SK-N-SH (cell line): Measurements from ENCODE around the gene TBC1D1. TPM values are rescaled to one million over a fixed set of nuclear protein-coding genes. Genes with fewer than 3 reads are reported as not detected.
A peak's percentile ranks its signal among the peaks of the same experiment; 100 is the strongest.
"Not testable (repeated sequence)": the region's sequence is repeated elsewhere in the genome, so short reads cannot be mapped to it uniquely, and the experiment has no call there.

ENCODE experiments used
- CTCF ChIA-PET: fragments of 300-600, 350-600 bp; formaldehyde crosslinking; extraction: SDS; loops from one replicate; lab custom pipeline; 2021; lab: Yijun Ruan, JAX
- POLR2A ChIA-PET: fragments of 350-600 bp; sonication (Branson Sonifier 250); formaldehyde crosslinking; extraction: SDS; loops from one replicate; lab custom pipeline; 2020; ENCODE audit warnings: antibody characterized with exemption, inconsistent platforms; lab: Yijun Ruan, JAX
- DNase-seq: peaks from one replicate; pipeline ENCODE4 v3.0.0; 2012
- H2AFZ ChIP-seq: fragments of 200-600 bp; sonication (generic); 2 replicates; pipeline ENCODE4 v1.8.1; 2016; ENCODE audit warnings: antibody characterized with exemption, mild to moderate bottlenecking, low read depth
- H3F3A ChIP-seq: fragments of 200-600 bp; sonication (generic); replicated peaks from 2 replicates; pipeline ENCODE3; 2016; ENCODE audit warnings: antibody characterized with exemption, mild to moderate bottlenecking; ENCODE audit not compliant: insufficient read depth
- H3K27ac ChIP-seq, 2 experiments: fragments of 200-500 bp in 1 of 2; fragments of 200-600 bp in 1 of 2; sonication (Bioruptor generic) in 1 of 2; sonication (generic), shearing (Covaris generic) in 1 of 2; 2 replicates each; pipeline versions ENCODE4 v1.5.1 to v1.6.1; 2014 to 2016; ENCODE audit warnings: low read depth in 2 of 2, inconsistent platforms in 1 of 2, low read length in 1 of 2, mild to moderate bottlenecking in 1 of 2, mixed read lengths in 1 of 2
- H3K27me3 ChIP-seq: fragments of 200-600 bp; sonication (generic), shearing (Covaris generic); 2 replicates; pipeline ENCODE4 v1.6.1; 2016; ENCODE audit warnings: mixed run types; ENCODE audit not compliant: insufficient read depth
- H3K36me3 ChIP-seq, 2 experiments: fragments of 200-500 bp in 1 of 2; fragments of 200-600 bp in 1 of 2; sonication (Bioruptor generic) in 1 of 2; sonication (generic) in 1 of 2; replicated peaks in 1 of 2; 2 replicates each; pipeline versions ENCODE3 to v1.5.1; 2014 to 2016; ENCODE audit warnings: low read length in 1 of 2, mild to moderate bottlenecking in 1 of 2; ENCODE audit not compliant: insufficient read depth in 2 of 2, control insufficient read depth in 1 of 2
- H3K4me1 ChIP-seq, 2 experiments: fragments of 200-500 bp in 1 of 2; fragments of 200-600 bp in 1 of 2; sonication (Bioruptor generic) in 1 of 2; sonication (generic), shearing (Covaris generic) in 1 of 2; 2 replicates each; pipeline versions ENCODE4 v1.5.1 to v1.6.1; 2014 to 2016; ENCODE audit warnings: low read depth in 1 of 2, low read length in 1 of 2, mixed run types in 1 of 2; ENCODE audit not compliant: insufficient read depth in 2 of 2, control insufficient read depth in 1 of 2
- H3K4me2 ChIP-seq: fragments of 200-600 bp; sonication (generic), shearing (Covaris generic); 2 replicates; pipeline ENCODE4 v1.6.1; 2017; ENCODE audit warnings: mixed run types
- H3K4me3 ChIP-seq, 2 experiments: fragments of 200-500 bp in 1 of 2; fragments of 200-600 bp in 1 of 2; sonication (Bioruptor generic) in 1 of 2; sonication (generic), shearing (Covaris generic) in 1 of 2; 2 replicates each; pipeline versions ENCODE4 v1.5.1 to v1.8.1; 2014 to 2016; ENCODE audit warnings: low read depth in 2 of 2, inconsistent platforms in 1 of 2, low read length in 1 of 2, mild to moderate bottlenecking in 1 of 2, mixed read lengths in 1 of 2, moderate library complexity in 1 of 2
- H3K79me2 ChIP-seq: fragments of 200-600 bp; sonication (generic); 2 replicates; pipeline ENCODE4 v1.8.1; 2017; ENCODE audit warnings: mild to moderate bottlenecking; ENCODE audit not compliant: insufficient read depth
- H3K9ac ChIP-seq: fragments of 200-600 bp; sonication (generic); 2 replicates; pipeline ENCODE4 v1.6.1; 2017; ENCODE audit warnings: mixed run types
- H3K9me2 ChIP-seq: fragments of 200-600 bp; sonication (generic); 2 replicates; pipeline ENCODE4 v1.6.1; 2017; ENCODE audit warnings: mixed run types
- H3K9me3 ChIP-seq: fragments of 200-600 bp; sonication (generic); 2 replicates; pipeline ENCODE4 v1.6.1; 2017; ENCODE audit warnings: mixed run types, mild to moderate bottlenecking, moderate library complexity
- H4K20me1 ChIP-seq: fragments of 200-600 bp; sonication (generic); 2 replicates; pipeline ENCODE4 v1.6.1; 2017; ENCODE audit warnings: mild to moderate bottlenecking, mixed run types; ENCODE audit not compliant: insufficient read depth
- CHD2 ChIP-seq: fragments of 150-350 bp; IDR thresholded peaks from 2 replicates; pipeline ENCODE4 v1.6.1; 2018; ENCODE audit warnings: low read length; ENCODE audit not compliant: partially characterized antibody
- FOSL2 ChIP-seq: IDR thresholded peaks from 2 replicates; pipeline ENCODE4 v1.4.0; 2012; ENCODE audit warnings: low read depth, mild to moderate bottlenecking, moderate library complexity, borderline replicate concordance
- FOXJ3 ChIP-seq: sonication (generic); formaldehyde crosslinking; IDR thresholded peaks from 2 replicates; pipeline ENCODE4 v1.5.1; 2020; ENCODE audit warnings: mild to moderate bottlenecking, missing genetic modification reagents
- FOXM1 ChIP-seq: IDR thresholded peaks from 2 replicates; pipeline ENCODE4 v1.4.0; 2012; ENCODE audit warnings: low read depth, mild to moderate bottlenecking
- GABPA ChIP-seq: IDR thresholded peaks from 2 replicates; pipeline ENCODE4 v1.4.0; 2012; ENCODE audit warnings: low read depth, mild to moderate bottlenecking
- JUND ChIP-seq: IDR thresholded peaks from 2 replicates; pipeline ENCODE4 v1.4.0; 2012
- MXI1 ChIP-seq: IDR thresholded peaks from 2 replicates; pipeline ENCODE4 v1.6.1; 2012; ENCODE audit warnings: mild to moderate bottlenecking, low read depth, low read length, improper control_type of control experiment
- NRF1 ChIP-seq: IDR thresholded peaks from 2 replicates; pipeline ENCODE4 v1.6.1; 2012; ENCODE audit warnings: low read depth, mild to moderate bottlenecking, low read length
- POLR2AphosphoS5 ChIP-seq: IDR thresholded peaks from 2 replicates; pipeline ENCODE4 v1.6.1; 2012; ENCODE audit warnings: low read depth, low read length
- RAD21 ChIP-seq: IDR thresholded peaks from 2 replicates; pipeline ENCODE4 v1.6.1; 2012; ENCODE audit warnings: mild to moderate bottlenecking, low read length
- SIN3A ChIP-seq: IDR thresholded peaks from 2 replicates; pipeline ENCODE4 v1.6.1; 2012; ENCODE audit warnings: low read depth, mild to moderate bottlenecking, low read length, moderate library complexity, borderline replicate concordance
- SMC3 ChIP-seq: IDR thresholded peaks from 2 replicates; pipeline ENCODE4 v1.6.1; 2012; ENCODE audit warnings: low read depth, low read length, improper control_type of control experiment
- TAF1 ChIP-seq: IDR thresholded peaks from 2 replicates; pipeline ENCODE4 v1.6.1; 2012; ENCODE audit warnings: low read depth, mild to moderate bottlenecking, low read length, moderate library complexity, borderline replicate concordance
- TCF12 ChIP-seq: IDR thresholded peaks from 2 replicates; pipeline ENCODE4 v1.4.0; 2012
- WGBS: methylation state at CpG from one replicate; pipeline ENCODE4 v1.1.6; 2017; ENCODE audit warnings: low lambda C conversion rate; 5-methylcytosine and 5-hydroxymethylcytosine counted together
- polyA plus RNA-seq, 3 experiments: library from polyadenylated mRNA; depleted of rRNA; stranded (reverse); fragments of >200 nt; gene quantifications; 2 replicates each; pipeline ENCODE4 v1.2.3, GENCODE V29; 2012
- TF ChIP-seq, protein P1 (sequence below): IDR thresholded peaks from 2 replicates; pipeline ENCODE4; 2012
- TF ChIP-seq, protein P2 (sequence below): IDR thresholded peaks from 2 replicates; pipeline ENCODE4 v1.6.1; 2012; ENCODE audit warnings: mild to moderate bottlenecking, low read depth, low read length, moderate library complexity
- TF ChIP-seq, protein P3 (sequence below): IDR thresholded peaks from 2 replicates; pipeline ENCODE4 v1.4.0; 2012; ENCODE audit warnings: low read depth

Gene TBC1D1
- polyA plus RNA-seq, 1 of the 3 experiments (the other 2 are of a cell fraction) = 29.8 TPM

DNA sequence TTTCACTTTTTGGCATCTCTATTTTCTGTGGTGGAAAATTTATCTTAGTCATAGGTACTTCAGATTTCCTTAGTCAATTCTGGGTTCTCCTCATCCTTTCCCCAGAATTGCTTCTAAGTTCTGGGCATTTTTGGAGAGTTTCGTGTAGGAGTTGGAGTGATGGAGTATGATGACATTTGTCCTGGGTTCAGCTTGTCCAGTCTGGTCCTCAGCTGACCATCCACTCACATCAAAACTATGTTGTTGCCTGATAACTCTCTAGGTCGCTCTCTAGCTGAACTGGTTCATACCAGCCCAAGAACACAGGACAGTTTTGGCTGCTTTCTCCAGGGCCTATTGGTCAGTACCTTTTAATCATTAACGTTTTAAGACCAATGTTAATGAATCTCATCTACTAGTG is 82.6 kb downstream of the TBC1D1 start:
- DNase-seq = no peak
- Histone ChIP-seq H3K4me2 (no peak overlapping the region), H4K20me1 (no peaks in the 10 kb centered on the region), H3K4me1 (peaks cover 0 to 5% of the 10 kb centered on the region in 2 experiments; a peak in 1 of 4 replicates), H3K36me3 (no peaks in the 10 kb centered on the region), H3K27ac (no peak overlapping the region), H3K9me3 (no peaks in the 10 kb centered on the region), H3K4me3 (no peak overlapping the region), H3K9me2 (no peaks in the 10 kb centered on the region), H3K79me2 (no peaks in the 10 kb centered on the region; the same call in 1 of the 2 replicates), H3K9ac (no peak overlapping the region), H3F3A (peaks cover 15% of the 10 kb centered on the region), H2AFZ (no peak overlapping the region), H3K27me3 (no peaks in the 10 kb centered on the region)
- TF ChIP-seq MXI1 = no peak
- no peak for TF ChIP-seq RAD21
- TF ChIP-seq SIN3A = no peak
- TF ChIP-seq FOXJ3 (CRISPR knock-in tag) = no peak
- no peak for TF ChIP-seq SMC3
- no peak for TF ChIP-seq NRF1
- TF ChIP-seq, protein P1, sequence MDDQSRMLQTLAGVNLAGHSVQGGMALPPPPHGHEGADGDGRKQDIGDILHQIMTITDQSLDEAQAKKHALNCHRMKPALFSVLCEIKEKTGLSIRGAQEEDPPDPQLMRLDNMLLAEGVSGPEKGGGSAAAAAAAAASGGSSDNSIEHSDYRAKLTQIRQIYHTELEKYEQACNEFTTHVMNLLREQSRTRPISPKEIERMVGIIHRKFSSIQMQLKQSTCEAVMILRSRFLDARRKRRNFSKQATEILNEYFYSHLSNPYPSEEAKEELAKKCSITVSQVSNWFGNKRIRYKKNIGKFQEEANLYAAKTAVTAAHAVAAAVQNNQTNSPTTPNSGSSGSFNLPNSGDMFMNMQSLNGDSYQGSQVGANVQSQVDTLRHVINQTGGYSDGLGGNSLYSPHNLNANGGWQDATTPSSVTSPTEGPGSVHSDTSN = no peak
- 69% methylated on average over 3 of the region's 3 CpGs for WGBS
- ChIA-PET POLR2A (no interaction called here), CTCF (no interaction called here)

DNA sequence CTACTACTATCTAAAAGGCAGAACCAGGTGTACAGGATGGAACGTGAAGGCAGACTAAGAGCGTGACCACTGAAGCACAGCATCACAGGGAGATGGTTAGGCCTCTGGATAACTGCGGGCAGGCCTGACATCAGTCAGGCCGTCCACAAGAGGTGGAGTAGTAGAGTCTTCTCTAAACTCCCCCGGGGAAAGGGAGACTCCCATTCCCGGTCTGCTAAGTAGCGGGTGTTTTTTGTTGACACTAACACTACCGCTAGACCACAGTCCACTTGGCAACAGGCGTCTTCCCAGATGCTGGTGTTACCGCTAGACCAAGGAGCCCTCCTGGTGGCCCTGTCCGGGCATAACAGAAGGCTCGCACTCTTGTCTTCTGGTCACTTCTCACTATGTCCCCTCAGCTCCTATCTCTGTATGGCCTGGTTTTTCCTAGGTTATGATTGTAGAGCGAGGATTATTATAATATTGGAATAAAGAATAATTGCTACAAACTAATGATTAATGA is 84.5 kb downstream of the TBC1D1 start:
- H4K20me1 ChIP-seq, H3K27ac ChIP-seq, H3K4me1 ChIP-seq, H3K9me2 ChIP-seq, POLR2A ChIA-PET, DNase-seq, H3K4me3 ChIP-seq, H3K27me3 ChIP-seq, H3K4me2 ChIP-seq, H3K36me3 ChIP-seq, H2AFZ ChIP-seq, CTCF ChIA-PET, H3K9ac ChIP-seq, H3K9me3 ChIP-seq: not testable (repeated sequence)
- peaks cover 19% of the 10 kb centered on the region; the same call in 1 of the 2 replicates for H3K79me2 ChIP-seq
- WGBS = 91% methylated on average over 12 of the region's 13 CpGs
- H3F3A ChIP-seq = peaks cover 15% of the 10 kb centered on the region

DNA sequence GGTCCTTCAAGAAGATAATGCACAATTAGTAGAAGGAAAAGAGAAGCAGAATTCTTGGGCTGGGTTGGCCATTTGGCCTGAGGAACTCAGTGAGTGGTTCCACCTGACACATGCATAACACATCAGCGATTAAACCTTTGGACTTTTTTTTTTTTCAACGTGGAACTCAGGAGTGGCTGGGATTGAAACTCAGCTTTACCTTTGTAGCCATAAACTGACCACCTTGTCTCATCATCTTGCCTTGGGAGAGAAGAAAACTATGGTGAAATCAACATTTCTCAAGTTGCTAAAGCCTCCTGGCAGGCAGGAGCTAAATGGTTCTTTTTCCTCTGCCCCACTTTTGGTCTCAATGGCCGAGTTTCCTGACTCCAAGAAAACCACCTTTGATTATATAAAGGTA is 85.6 kb downstream of the TBC1D1 start:
- Histone ChIP-seq H3K4me2 (peak overlapping the region; percentile 70; the same call in 1 of the 2 replicates), H3K27ac (no peak overlapping the region), H3F3A (peaks cover 15% of the 10 kb centered on the region), H3K27me3 (no peaks in the 10 kb centered on the region), H3K9ac (no peak overlapping the region; the same call in 1 of the 2 replicates), H3K9me3 (no peaks in the 10 kb centered on the region), H3K4me3 (peak overlapping the region in 1 of 2 experiments; percentile 77; a peak in 1 of 4 replicates), H3K9me2 (no peaks in the 10 kb centered on the region), H3K36me3 (no peaks in the 10 kb centered on the region), H2AFZ (peak overlapping the region; percentile 81), H3K79me2 (peaks cover 30% of the 10 kb centered on the region; the same call in 1 of the 2 replicates), H3K4me1 (peaks cover 0 to 7% of the 10 kb centered on the region in 2 experiments; a peak in 1 of 4 replicates), H4K20me1 (no peaks in the 10 kb centered on the region)
- DNase-seq = no peak
- POLR2A ChIA-PET = no interaction called here
- 81% methylated on average over 3 of the region's 3 CpGs for WGBS
- CTCF ChIA-PET = interaction anchor here (0.6 to 1.6 kb wide), 6 partner anchors 10 to 375 kb away, joined by 3 to 10 read pairs (median 4); partner anchors contain the start of gene PGM2
- TF ChIP-seq JUND = no peak
- no peak for TF ChIP-seq GABPA
- TF ChIP-seq FOXM1 = no peak
- no peak for TF ChIP-seq POLR2AphosphoS5
- TF ChIP-seq CHD2 = no peak
- TF ChIP-seq, protein P1 = no peak
- TF ChIP-seq, protein P2, sequence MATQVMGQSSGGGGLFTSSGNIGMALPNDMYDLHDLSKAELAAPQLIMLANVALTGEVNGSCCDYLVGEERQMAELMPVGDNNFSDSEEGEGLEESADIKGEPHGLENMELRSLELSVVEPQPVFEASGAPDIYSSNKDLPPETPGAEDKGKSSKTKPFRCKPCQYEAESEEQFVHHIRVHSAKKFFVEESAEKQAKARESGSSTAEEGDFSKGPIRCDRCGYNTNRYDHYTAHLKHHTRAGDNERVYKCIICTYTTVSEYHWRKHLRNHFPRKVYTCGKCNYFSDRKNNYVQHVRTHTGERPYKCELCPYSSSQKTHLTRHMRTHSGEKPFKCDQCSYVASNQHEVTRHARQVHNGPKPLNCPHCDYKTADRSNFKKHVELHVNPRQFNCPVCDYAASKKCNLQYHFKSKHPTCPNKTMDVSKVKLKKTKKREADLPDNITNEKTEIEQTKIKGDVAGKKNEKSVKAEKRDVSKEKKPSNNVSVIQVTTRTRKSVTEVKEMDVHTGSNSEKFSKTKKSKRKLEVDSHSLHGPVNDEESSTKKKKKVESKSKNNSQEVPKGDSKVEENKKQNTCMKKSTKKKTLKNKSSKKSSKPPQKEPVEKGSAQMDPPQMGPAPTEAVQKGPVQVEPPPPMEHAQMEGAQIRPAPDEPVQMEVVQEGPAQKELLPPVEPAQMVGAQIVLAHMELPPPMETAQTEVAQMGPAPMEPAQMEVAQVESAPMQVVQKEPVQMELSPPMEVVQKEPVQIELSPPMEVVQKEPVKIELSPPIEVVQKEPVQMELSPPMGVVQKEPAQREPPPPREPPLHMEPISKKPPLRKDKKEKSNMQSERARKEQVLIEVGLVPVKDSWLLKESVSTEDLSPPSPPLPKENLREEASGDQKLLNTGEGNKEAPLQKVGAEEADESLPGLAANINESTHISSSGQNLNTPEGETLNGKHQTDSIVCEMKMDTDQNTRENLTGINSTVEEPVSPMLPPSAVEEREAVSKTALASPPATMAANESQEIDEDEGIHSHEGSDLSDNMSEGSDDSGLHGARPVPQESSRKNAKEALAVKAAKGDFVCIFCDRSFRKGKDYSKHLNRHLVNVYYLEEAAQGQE = no peak
- TF ChIP-seq, protein P3, sequence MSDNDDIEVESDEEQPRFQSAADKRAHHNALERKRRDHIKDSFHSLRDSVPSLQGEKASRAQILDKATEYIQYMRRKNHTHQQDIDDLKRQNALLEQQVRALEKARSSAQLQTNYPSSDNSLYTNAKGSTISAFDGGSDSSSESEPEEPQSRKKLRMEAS = no peak
- TF ChIP-seq TAF1 = no peak
- no peak for TF ChIP-seq TCF12
- no peak for TF ChIP-seq FOSL2
